HepG2 (cell line): ENCODE measurements around the gene PIP5K1A. TPM values are rescaled to one million over a fixed set of nuclear protein-coding genes. Genes with fewer than 3 reads are reported as not detected.

Source experiments
- ATF7 ChIP-seq, 2 experiments: fragments of 450-650 bp in 1 of 2; sonication (generic) in 1 of 2; formaldehyde crosslinking in 1 of 2; IDR thresholded peaks; 2 replicates each; pipeline versions ENCODE4 v1.4.0 to v1.6.1; 2016 to 2020; ENCODE audit warnings: antibody characterized with exemption in 1 of 2, mild to moderate bottlenecking in 1 of 2, missing genetic modification reagents in 1 of 2
- CBX5 ChIP-seq: sonication (generic); formaldehyde crosslinking; IDR thresholded peaks from 2 replicates; pipeline ENCODE4 v1.4.0; 2020; ENCODE audit warnings: missing genetic modification reagents, borderline replicate concordance
- DMAP1 ChIP-seq: IDR thresholded peaks from 2 replicates; pipeline ENCODE4 v1.6.1; 2016
- FOXC1 ChIP-seq: sonication (generic); formaldehyde crosslinking; IDR thresholded peaks from 2 replicates; pipeline ENCODE4 v1.8.0; 2022; ENCODE audit warnings: mild to moderate bottlenecking, missing genetic modification reagents, borderline replicate concordance
- GFI1 ChIP-seq: sonication (generic); formaldehyde crosslinking; IDR thresholded peaks from 2 replicates; pipeline ENCODE4 v1.5.0; 2020; ENCODE audit warnings: missing genetic modification reagents, mild to moderate bottlenecking, borderline replicate concordance
- HIVEP1 ChIP-seq: sonication (generic); formaldehyde crosslinking; IDR thresholded peaks from 2 replicates; pipeline ENCODE4 v1.4.0; 2020; ENCODE audit warnings: mild to moderate bottlenecking, missing genetic modification reagents
- HMGA1 ChIP-seq: sonication (generic); formaldehyde crosslinking; conservative IDR thresholded peaks from 2 replicates; pipeline ENCODE4 v1.4.0; 2020; ENCODE audit warnings: missing genetic modification reagents
- MBNL3 ChIP-seq: fragments of 250-450 bp; sonication (Bioruptor Pico); conservative IDR thresholded peaks from 2 replicates; pipeline ENCODE4 v1.8.0; 2022; ENCODE audit warnings: mild to moderate bottlenecking, inconsistent platforms
- MED1 ChIP-seq: sonication (generic); formaldehyde crosslinking; IDR thresholded peaks from 2 replicates; pipeline ENCODE4 v1.4.0; 2020; ENCODE audit warnings: missing genetic modification reagents
- MEF2D ChIP-seq: sonication (generic); formaldehyde crosslinking; IDR thresholded peaks from 2 replicates; pipeline ENCODE4 v1.5.1; 2020; ENCODE audit warnings: mild to moderate bottlenecking, missing genetic modification reagents
- NFIB ChIP-seq: sonication (generic); formaldehyde crosslinking; IDR thresholded peaks from 2 replicates; pipeline ENCODE4 v1.9.0; 2021; ENCODE audit warnings: missing genetic modification reagents, mild to moderate bottlenecking, borderline replicate concordance
- POLR2G ChIP-seq: fragments of 200-400 bp; formaldehyde crosslinking; IDR thresholded peaks from 2 replicates; pipeline ENCODE4 v1.6.1; 2018; ENCODE audit warnings: mild to moderate bottlenecking, low read depth, low read length, moderate library complexity
- RXRB ChIP-seq: IDR thresholded peaks from 2 replicates; pipeline ENCODE4 v1.6.1; 2016; ENCODE audit warnings: borderline replicate concordance, missing genetic modification reagents, missing compliant biosample characterization
- SATB2 ChIP-seq: sonication (generic); formaldehyde crosslinking; IDR thresholded peaks from 2 replicates; pipeline ENCODE4 v1.5.0; 2020; ENCODE audit warnings: missing genetic modification reagents
- SCMH1 ChIP-seq: sonication (generic); formaldehyde crosslinking; IDR thresholded peaks from 2 replicates; pipeline ENCODE4 v1.9.0; 2021; ENCODE audit warnings: missing genetic modification reagents, mild to moderate bottlenecking, borderline replicate concordance
- SMYD3 ChIP-seq: sonication (generic); formaldehyde crosslinking; IDR thresholded peaks from 2 replicates; pipeline ENCODE4 v1.8.1; 2023; ENCODE audit warnings: mild to moderate bottlenecking, missing genetic modification reagents
- TEAD2 ChIP-seq: sonication (generic); formaldehyde crosslinking; IDR thresholded peaks from 2 replicates; pipeline ENCODE4 v1.9.0; 2021; ENCODE audit warnings: missing genetic modification reagents
- TMF1 ChIP-seq: sonication (generic); formaldehyde crosslinking; IDR thresholded peaks from 2 replicates; pipeline ENCODE4 v1.8.1; 2022; ENCODE audit warnings: low read depth, missing genetic modification reagents
- ZNF326 ChIP-seq: sonication (generic); formaldehyde crosslinking; IDR thresholded peaks from 2 replicates; pipeline ENCODE4 v1.4.0; 2020; ENCODE audit warnings: missing genetic modification reagents, borderline replicate concordance
- ZNF335 ChIP-seq: sonication (generic); formaldehyde crosslinking; IDR thresholded peaks from 2 replicates; pipeline ENCODE4 v1.4.0; 2020; ENCODE audit warnings: missing genetic modification reagents
- ZNF468 ChIP-seq: sonication (generic); formaldehyde crosslinking; IDR thresholded peaks from 2 replicates; pipeline ENCODE4 v1.8.0; 2022; ENCODE audit warnings: mild to moderate bottlenecking, moderate library complexity, missing genetic modification reagents
- ZNF562 ChIP-seq: sonication (generic); formaldehyde crosslinking; IDR thresholded peaks from 2 replicates; pipeline ENCODE4 v1.8.0; 2022; ENCODE audit warnings: missing genetic modification reagents, borderline replicate concordance
- ZNF572 ChIP-seq: sonication (generic); formaldehyde crosslinking; IDR thresholded peaks from 2 replicates; pipeline ENCODE4 v1.5.1; 2020; ENCODE audit warnings: mild to moderate bottlenecking, missing genetic modification reagents
- ZNF703 ChIP-seq: sonication (generic); formaldehyde crosslinking; IDR thresholded peaks from 2 replicates; pipeline ENCODE4 v1.5.1; 2020; ENCODE audit warnings: missing genetic modification reagents, mild to moderate bottlenecking, moderate library complexity, borderline replicate concordance
- ZNF761 ChIP-seq: sonication (generic); formaldehyde crosslinking; conservative IDR thresholded peaks from 2 replicates; pipeline ENCODE4 v1.4.0; 2020; ENCODE audit warnings: mild to moderate bottlenecking, missing genetic modification reagents
- ZNF781 ChIP-seq: sonication (generic); formaldehyde crosslinking; IDR thresholded peaks from 2 replicates; pipeline ENCODE4 v1.5.1; 2020; ENCODE audit warnings: borderline replicate concordance, mild to moderate bottlenecking, missing genetic modification reagents; ENCODE audit errors: not compliant biosample characterization
- ZNF816 ChIP-seq: sonication (generic); formaldehyde crosslinking; IDR thresholded peaks from 2 replicates; pipeline ENCODE4 v1.8.0; 2022; ENCODE audit warnings: missing genetic modification reagents, mild to moderate bottlenecking, borderline replicate concordance
- ZZZ3 ChIP-seq: sonication (generic); formaldehyde crosslinking; IDR thresholded peaks from 2 replicates; pipeline ENCODE4 v1.4.0; 2020; ENCODE audit warnings: missing genetic modification reagents, mild to moderate bottlenecking, borderline replicate concordance
- polyA plus RNA-seq, 8 experiments: library from polyadenylated mRNA; depleted of rRNA in 3 of 8; stranded (reverse) in 7 of 8; unstranded in 1 of 8; fragments of >200 nt; fragmentation: Illumina TruSeq in 4 of 8; extraction: Trizol in 4 of 8; gene quantifications; 2 replicates each; pipeline versions ENCODE4 v1.2.1 to v1.2.3, GENCODE V29; 2011 to 2016; ENCODE audit warnings: low read depth in 4 of 8, missing spikeins in 1 of 8, mixed read lengths in 1 of 8; ENCODE audit not compliant: insufficient read depth in 1 of 8
- total RNA-seq, 5 experiments: library from RNA; depleted of rRNA; stranded (reverse); fragments of >200 nt; fragmentation: Illumina TruSeq; extraction: Trizol; gene quantifications; 2 replicates each; pipeline ENCODE4 v1.2.3, GENCODE V29; 2016; ENCODE audit warnings: low read depth in 1 of 5
- TF ChIP-seq, protein P1 (sequence below): sonication (generic); formaldehyde crosslinking; conservative IDR thresholded peaks from 2 replicates; pipeline ENCODE4 v1.4.0; 2020; ENCODE audit warnings: missing genetic modification reagents
- TF ChIP-seq, protein P2 (sequence below): sonication (generic); formaldehyde crosslinking; IDR thresholded peaks from 2 replicates; pipeline ENCODE4 v1.5.0; 2020; ENCODE audit warnings: missing genetic modification reagents

Gene PIP5K1A
- total and polyA plus RNA-seq, 2 of the 13 experiments (the other 11 are each of a cell fraction or from before 2014, with no cell fraction given): 45.3 to 65.1 TPM

DNA sequence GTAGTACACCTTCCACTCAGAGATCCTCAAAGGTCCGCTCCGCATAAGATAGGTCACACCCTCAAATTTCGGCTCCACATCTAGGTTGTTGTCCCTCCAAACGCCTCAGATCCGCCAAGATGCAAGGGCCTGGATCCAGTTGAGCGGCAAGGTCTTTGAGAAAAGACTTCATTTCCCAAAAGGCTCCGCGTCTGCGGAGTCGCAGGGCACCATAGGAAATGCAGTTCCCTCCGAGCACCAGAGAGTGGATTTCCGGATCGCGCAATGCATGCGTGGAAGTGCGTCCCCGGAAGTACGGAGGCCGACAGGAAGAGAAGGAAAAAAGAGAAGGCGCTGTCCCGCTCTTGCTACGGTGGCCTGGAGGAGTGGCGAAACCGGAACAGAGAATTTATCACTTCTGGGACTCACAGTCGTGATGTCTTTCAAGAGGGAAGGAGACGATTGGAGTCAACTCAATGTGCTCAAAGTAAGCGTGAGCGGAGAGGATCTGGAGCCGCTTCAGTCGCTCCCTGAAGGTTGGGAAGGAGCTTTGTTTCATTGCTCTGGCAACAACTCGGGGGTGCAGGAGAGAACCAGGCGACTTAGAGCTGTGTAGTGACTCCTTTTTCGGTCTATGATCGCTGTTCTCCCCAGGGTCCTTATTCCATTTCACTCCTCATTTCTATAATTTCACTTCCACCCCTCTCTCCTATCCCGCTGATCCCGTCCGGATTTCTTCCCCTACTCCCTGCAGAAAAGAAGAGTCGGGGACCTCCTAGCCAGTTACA lies 32.4 kb upstream of the PIP5K1A start, which contains the start of the genes LYSMD1 and SCNM1 (continued):
- TF ChIP-seq FOXC1 (CRISPR knock-in tag) (no peak), SMYD3 (CRISPR knock-in tag) (no peak), TEAD2 (no peak), ZNF761 (CRISPR knock-in tag) (no peak; the same call in 1 of the 2 replicates), ZNF816 (CRISPR knock-in tag) (peak; percentile 45; the same call in 1 of the 2 replicates), RXRB (CRISPR knock-in tag) (peak; percentile 57; the same call in 1 of the 2 replicates), TMF1 (CRISPR knock-in tag) (no peak), CBX5 (CRISPR knock-in tag) (peak; percentile 82), SCMH1 (no peak), POLR2G (peak; percentile 72), GFI1 (peak; percentile 60; the same call in 1 of the 2 replicates), MBNL3 (CRISPR knock-in tag) (no peak), HIVEP1 (CRISPR knock-in tag) (peak; percentile 67; the same call in 1 of the 2 replicates), HMGA1 (CRISPR knock-in tag) (no peak), ZZZ3 (CRISPR knock-in tag) (peak; percentile 96; the same call in 1 of the 2 replicates), ATF7 (IDR thresholded peaks at IDR 0.05) (no peak), ATF7 (CRISPR knock-in tag; IDR thresholded peaks at IDR 0.05) (0 out of 2 replicates have a peak, but pooled peaks have one; percentile 32), ZNF562 (CRISPR knock-in tag) (no peak), ZNF781 (CRISPR knock-in tag) (no peak), ZNF572 (CRISPR knock-in tag) (0 out of 2 replicates have a peak, but pooled peaks have one; percentile 2), MEF2D (0 out of 2 replicates have a peak, but pooled peaks have one; percentile 17), NFIB (CRISPR knock-in tag) (no peak), ZNF468 (CRISPR knock-in tag) (no peak), ZNF326 (CRISPR knock-in tag) (no peak), DMAP1 (CRISPR knock-in tag) (peak; percentile 82; the same call in 1 of the 2 replicates), ZNF335 (peak; percentile 94), MED1 (peak; percentile 71), ZNF703 (CRISPR knock-in tag) (no peak), SATB2 (no peak)
- TF ChIP-seq, protein P1, sequence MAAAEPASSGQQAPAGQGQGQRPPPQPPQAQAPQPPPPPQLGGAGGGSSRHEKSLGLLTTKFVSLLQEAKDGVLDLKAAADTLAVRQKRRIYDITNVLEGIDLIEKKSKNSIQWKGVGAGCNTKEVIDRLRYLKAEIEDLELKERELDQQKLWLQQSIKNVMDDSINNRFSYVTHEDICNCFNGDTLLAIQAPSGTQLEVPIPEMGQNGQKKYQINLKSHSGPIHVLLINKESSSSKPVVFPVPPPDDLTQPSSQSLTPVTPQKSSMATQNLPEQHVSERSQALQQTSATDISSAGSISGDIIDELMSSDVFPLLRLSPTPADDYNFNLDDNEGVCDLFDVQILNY (CRISPR knock-in tag): no peak
- TF ChIP-seq, protein P2, sequence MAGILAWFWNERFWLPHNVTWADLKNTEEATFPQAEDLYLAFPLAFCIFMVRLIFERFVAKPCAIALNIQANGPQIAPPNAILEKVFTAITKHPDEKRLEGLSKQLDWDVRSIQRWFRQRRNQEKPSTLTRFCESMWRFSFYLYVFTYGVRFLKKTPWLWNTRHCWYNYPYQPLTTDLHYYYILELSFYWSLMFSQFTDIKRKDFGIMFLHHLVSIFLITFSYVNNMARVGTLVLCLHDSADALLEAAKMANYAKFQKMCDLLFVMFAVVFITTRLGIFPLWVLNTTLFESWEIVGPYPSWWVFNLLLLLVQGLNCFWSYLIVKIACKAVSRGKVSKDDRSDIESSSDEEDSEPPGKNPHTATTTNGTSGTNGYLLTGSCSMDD (CRISPR knock-in tag): no peak
